Skeletal muscle satellite cell (primary cell): ENCODE results near the gene FLNC.

Source experiments
- H3K27me3 ChIP-seq: 2 replicates; pipeline ENCODE4 v1.7.0; 2013; ENCODE audit warnings: low read length; ENCODE audit not compliant: control insufficient read depth, insufficient read depth
- H3K36me3 ChIP-seq: 2 replicates; pipeline ENCODE4 v1.7.0; 2013; ENCODE audit warnings: mild to moderate bottlenecking, control low read depth, low read length; ENCODE audit not compliant: insufficient read depth
- H3K4me1 ChIP-seq: 2 replicates; pipeline ENCODE4 v1.7.0; 2013; ENCODE audit warnings: low read length; ENCODE audit not compliant: control insufficient read depth, insufficient read depth
- H3K4me2 ChIP-seq: 2 replicates; pipeline ENCODE4 v1.7.0; 2013; ENCODE audit warnings: mild to moderate bottlenecking, low read length
- H3K4me3 ChIP-seq: 2 replicates; pipeline ENCODE4 v1.7.0; 2013; ENCODE audit warnings: low read length
- H3K9ac ChIP-seq: 2 replicates; pipeline ENCODE4 v1.7.0; 2013; ENCODE audit warnings: mild to moderate bottlenecking, low read depth, low read length, moderate library complexity
- H3K9me3 ChIP-seq: replicated peaks from 2 replicates; pipeline ENCODE4 v1.7.0; 2013; ENCODE audit warnings: mild to moderate bottlenecking, control low read depth, low read length

The FLNC gene

GRCh38 chr7:128805225-128805624, 25.0 kb upstream of the FLNC start:
- Histone ChIP-seq H3K27me3 (no peaks in the 10 kb centered on the region), H3K9ac (no peak overlapping the region), H3K4me3 (no peak overlapping the region), H3K4me1 (no peaks in the 10 kb centered on the region), H3K4me2 (no peak overlapping the region), H3K9me3 (no peaks in the 10 kb centered on the region), H3K36me3 (peaks cover 4% of the 10 kb centered on the region)

- Histone ChIP-seq H3K36me3 (peaks cover 4% of the 10 kb centered on the region), H3K4me1 (no peaks in the 10 kb centered on the region), H3K9ac (no peak overlapping the region), H3K27me3 (no peaks in the 10 kb centered on the region), H3K4me2 (no peak overlapping the region), H3K9me3 (no peaks in the 10 kb centered on the region), H3K4me3 (no peak overlapping the region)
Measured at GRCh38 chr7:128807191-128807590, 23.0 kb upstream of the FLNC start.

GRCh38 chr7:128809363-128809762, 20.8 kb upstream of the FLNC start:
- Histone ChIP-seq H3K4me3 (no peak overlapping the region), H3K9me3 (no peaks in the 10 kb centered on the region), H3K9ac (no peak overlapping the region), H3K4me1 (no peaks in the 10 kb centered on the region), H3K4me2 (no peak overlapping the region), H3K27me3 (no peaks in the 10 kb centered on the region), H3K36me3 (peaks cover 4% of the 10 kb centered on the region)

- no peaks in the 10 kb centered on the region for H3K4me1 ChIP-seq
- no peak overlapping the region for H3K9ac ChIP-seq
- H3K36me3 ChIP-seq, result peaks cover under 1% of the 10 kb centered on the region
- H3K4me3 ChIP-seq, result no peak overlapping the region
- H3K9me3 ChIP-seq, result no peaks in the 10 kb centered on the region
- H3K4me2 ChIP-seq, result no peak overlapping the region
- peaks cover 1% of the 10 kb centered on the region for H3K27me3 ChIP-seq
Measured at GRCh38 chr7:128810473-128810872, 19.7 kb upstream of the FLNC start.

DNA sequence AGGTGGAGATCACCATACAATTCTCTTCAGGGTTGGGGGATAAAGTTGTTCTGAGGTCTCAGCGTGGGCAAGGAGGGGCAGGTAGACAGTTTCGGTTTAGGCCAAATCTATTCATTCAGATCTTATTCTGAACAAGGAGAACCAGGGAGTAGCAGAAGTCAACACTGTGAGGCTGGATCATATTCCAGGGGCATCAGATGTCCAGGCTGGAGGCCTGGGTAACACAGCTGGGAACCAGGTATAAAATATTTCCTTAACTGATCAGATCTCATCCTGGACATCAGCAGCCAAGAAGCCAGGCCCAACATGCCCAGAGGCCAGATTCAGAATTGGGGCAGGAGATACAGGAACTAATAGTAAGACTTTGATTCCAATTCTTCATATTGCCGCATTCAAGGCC, 19.2 kb upstream of the FLNC start:
- H3K4me2 ChIP-seq, result no peak overlapping the region
- H3K9me3 ChIP-seq, result no peaks in the 10 kb centered on the region
- H3K9ac ChIP-seq, result no peak overlapping the region
- H3K36me3 ChIP-seq, result no peaks in the 10 kb centered on the region
- H3K27me3 ChIP-seq, result peaks cover 3% of the 10 kb centered on the region
- H3K4me3 ChIP-seq, result no peak overlapping the region
- H3K4me1 ChIP-seq, result no peaks in the 10 kb centered on the region

DNA sequence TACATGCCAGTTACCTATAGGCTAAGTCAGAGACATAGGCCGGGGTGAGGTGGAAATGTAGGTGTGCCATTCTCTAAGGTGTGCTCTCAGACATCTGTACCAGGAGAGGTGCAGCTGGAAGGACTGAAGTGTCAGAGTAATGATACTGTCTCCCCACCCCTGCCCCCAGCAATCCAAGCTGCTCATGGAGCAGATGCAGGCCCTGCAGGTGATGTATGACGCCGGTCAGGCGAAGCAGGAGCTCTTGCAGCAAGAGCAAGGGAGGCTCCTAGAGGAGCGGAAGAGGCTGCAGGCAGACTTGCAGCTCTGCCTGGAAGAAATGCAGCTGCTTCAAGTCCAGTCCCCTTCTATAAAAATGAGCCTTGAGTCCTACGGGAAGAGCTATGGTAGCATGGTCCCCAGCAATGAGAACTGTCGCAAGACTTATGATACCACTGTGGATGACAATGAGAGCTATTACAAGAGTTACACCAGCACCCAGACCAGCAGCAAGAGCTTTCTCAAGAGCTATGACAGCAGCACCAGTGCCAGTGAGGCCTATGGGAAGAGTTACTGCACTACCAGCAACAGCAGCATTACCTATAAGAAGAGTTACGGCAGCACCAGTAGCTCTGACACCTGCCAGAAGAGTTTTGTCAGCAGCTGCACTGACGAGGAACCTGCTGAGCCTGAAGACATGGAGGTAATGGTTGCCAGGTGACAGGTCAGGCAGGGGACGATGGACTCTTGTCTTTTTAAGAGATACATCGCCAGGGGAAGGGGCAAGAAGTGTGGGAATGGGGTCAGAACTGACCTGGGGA, 18.4 kb upstream of the FLNC start:
- Histone ChIP-seq H3K4me2 (no peak overlapping the region), H3K27me3 (peaks cover 3% of the 10 kb centered on the region), H3K4me1 (no peaks in the 10 kb centered on the region), H3K36me3 (no peaks in the 10 kb centered on the region), H3K4me3 (no peak overlapping the region), H3K9ac (no peak overlapping the region), H3K9me3 (no peaks in the 10 kb centered on the region)

GRCh38 chr7:128812514-128813168, 17.6 kb upstream of the FLNC start:
- H3K27me3 ChIP-seq, result peaks cover 3% of the 10 kb centered on the region

DNA sequence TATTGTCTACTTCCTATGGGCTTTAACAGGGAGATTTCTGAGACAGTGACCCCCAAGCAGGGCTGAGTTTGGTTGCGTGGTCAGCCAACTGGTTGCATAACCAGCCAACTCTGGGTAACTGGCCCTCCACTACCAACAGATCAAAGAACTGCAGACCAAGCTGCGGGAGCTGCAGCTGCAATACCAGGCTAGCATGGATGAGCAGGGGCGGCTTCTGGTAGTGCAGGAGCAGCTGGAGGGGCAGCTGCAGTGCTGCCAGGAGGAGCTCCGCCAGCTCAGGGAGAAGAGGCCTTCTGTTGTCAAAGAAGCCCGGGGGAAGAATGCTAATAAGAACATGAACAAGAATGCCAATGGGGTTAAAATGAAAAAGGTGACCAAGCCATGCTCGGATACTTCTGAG, 15.7 kb upstream of the FLNC start:
- H3K27me3 ChIP-seq, result peaks cover 10% of the 10 kb centered on the region
- H3K4me3 ChIP-seq, result no peak overlapping the region
- H3K4me1 ChIP-seq, result no peaks in the 10 kb centered on the region
- H3K9me3 ChIP-seq, result no peaks in the 10 kb centered on the region
- H3K36me3 ChIP-seq, result no peaks in the 10 kb centered on the region
- H3K9ac ChIP-seq, result no peak overlapping the region
- no peak overlapping the region for H3K4me2 ChIP-seq

More at GRCh38 chr7:128812514-128813168, 17.6 kb upstream of the FLNC start:
- H3K9me3 ChIP-seq, result no peaks in the 10 kb centered on the region
- H3K4me1 ChIP-seq, result no peaks in the 10 kb centered on the region
- H3K36me3 ChIP-seq, result no peaks in the 10 kb centered on the region
- no peak overlapping the region for H3K9ac ChIP-seq
- H3K4me3 ChIP-seq, result no peak overlapping the region
- no peak overlapping the region for H3K4me2 ChIP-seq

GRCh38 chr7:128815289-128815942, 14.8 kb upstream of the FLNC start:
- Histone ChIP-seq H3K27me3 (peaks cover 14% of the 10 kb centered on the region), H3K36me3 (no peaks in the 10 kb centered on the region), H3K4me1 (no peaks in the 10 kb centered on the region), H3K4me3 (no peak overlapping the region), H3K4me2 (no peak overlapping the region), H3K9ac (no peak overlapping the region), H3K9me3 (no peaks in the 10 kb centered on the region)

DNA sequence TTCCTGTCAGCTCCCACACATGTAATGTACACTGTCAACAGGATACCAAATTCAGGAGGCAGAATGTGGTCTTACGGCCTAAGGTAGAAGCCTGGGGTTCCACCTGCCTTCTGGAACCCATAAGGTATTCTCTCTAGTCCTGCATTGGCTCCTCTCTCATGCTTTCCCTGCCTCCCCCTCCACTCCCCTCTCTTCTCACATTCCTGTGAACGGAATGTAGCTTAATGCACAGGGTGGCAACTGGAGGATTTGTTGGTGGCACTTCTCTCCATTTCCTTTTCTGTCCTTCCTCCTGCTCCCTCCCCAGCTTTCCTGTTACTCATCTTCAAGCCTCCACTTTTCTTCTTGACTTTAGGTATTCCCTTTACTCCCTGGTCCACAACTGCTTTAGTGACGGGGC, 11.5 kb upstream of the FLNC start:
- no peak overlapping the region for H3K9ac ChIP-seq
- peaks cover 22% of the 10 kb centered on the region for H3K27me3 ChIP-seq
- H3K4me2 ChIP-seq, result no peak overlapping the region
- H3K4me3 ChIP-seq, result no peak overlapping the region
- H3K4me1 ChIP-seq, result no peaks in the 10 kb centered on the region
- no peaks in the 10 kb centered on the region for H3K36me3 ChIP-seq
- H3K9me3 ChIP-seq, result no peaks in the 10 kb centered on the region

DNA sequence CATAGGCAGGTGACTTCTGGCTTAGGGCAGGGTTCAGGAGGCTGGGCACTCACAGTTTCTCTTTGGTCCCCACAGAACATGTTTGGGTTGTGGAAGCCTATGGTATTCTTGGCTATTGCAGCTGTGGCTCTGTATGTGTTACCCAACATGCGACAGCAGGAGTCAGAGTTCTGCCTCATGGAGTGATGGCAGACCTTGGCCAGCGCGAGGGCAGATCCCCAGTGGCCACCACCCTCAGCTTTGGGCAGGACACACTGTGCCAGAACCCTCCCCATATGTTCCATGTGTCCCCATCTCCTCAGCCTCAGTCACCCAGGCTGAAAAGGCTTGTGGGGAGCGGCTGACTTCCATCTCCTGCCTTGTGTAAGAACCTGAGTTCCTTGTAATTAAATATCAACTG, 8.5 kb upstream of the FLNC start:
- Histone ChIP-seq H3K9me3 (no peaks in the 10 kb centered on the region), H3K27me3 (peaks cover 18% of the 10 kb centered on the region), H3K9ac (no peak overlapping the region), H3K4me2 (no peak overlapping the region), H3K4me1 (peaks cover 1% of the 10 kb centered on the region), H3K36me3 (no peaks in the 10 kb centered on the region), H3K4me3 (no peak overlapping the region)
